ENCODE data around the gene SMAD5.

SMAD5 gene

DNA sequence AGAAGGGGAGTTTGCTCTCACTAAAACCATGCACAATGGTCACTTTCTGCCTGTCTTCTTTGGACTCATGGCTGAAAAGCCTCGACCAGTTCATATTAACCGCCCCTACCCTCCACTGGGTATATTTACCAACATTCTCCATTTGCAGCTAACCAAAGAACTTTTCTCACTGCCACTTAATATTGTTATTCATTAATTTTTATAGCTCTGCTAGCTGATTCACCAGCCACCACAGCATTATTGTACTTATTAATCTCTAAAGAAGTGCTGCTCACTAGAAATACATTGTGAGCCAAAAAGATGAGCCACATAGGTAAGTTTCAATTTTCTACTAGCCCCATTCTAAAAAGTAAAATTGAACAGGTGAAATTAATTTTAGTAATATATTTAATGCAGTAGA is 93.8 kb downstream of the SMAD5 start:
- no peak for DNase-seq

DNA sequence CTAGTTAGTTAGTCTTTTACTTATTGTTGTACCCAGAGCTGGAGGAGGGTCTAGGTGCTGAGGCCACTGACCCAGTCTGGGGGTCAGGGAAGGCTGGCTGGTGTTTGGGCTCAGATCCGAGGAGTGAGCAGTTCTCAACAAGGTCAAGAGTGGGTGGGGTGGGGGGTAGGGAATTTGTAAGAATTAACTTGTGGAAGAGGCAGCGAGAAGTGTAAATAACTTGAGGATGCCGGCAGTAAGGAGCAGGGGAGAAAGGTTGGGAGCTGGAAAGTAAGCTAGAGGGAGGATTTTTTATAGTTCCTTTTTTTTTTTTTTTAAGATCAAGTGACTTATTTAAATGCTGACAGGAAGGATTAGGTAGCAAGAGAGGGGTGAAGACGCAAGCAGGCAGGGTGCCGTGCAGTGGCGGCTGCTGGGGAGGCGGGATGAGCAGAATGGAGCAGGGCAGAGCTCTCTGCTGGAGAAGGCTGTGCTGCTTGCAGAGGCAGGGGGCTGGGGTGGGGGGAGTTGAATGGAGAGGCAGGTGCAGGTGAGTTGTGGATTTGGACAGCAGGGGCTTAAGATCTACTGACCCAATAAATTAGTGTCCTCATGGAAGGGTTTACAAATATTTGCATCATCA is 95.6 kb downstream of the SMAD5 start:
- DNase-seq, result no peak

DNA sequence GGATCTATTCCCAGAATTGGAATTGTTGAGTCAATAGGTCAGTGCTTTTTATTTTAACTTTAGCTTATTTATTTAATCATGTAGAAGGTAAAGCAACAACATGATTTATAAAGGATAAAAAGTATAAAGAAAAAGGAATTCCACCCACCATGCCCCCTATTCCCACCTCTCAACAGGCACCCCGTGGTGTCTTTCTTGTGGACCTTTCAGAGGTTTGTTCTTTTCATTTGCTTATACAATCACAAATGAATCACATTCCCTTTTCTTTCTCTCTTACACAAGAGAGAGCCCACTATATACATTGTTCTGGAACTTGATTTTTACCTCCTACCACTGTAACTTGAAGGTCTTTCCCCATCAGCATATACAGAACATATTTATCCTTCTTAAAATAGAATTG is 97.5 kb downstream of the SMAD5 start:
- DNase-seq, result no peak

DNA sequence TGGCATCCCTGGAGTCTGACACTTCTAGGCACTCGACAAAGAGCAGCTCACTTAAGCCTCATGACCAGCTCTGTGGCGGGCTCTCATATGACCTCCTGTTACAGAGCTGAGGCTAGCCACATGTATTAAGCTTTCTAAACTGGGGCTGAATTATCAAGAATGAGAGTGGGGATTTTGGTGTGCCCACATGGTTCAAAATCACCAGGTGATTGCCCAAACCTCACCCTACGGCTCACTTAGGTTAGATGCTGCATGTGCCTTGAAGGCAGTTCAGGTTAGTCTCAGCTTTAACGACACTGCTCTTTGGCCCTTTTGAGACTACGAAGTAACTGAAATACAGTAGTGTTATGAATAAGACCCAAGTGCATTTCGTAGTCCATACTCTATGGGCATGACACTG is 99.7 kb downstream of the SMAD5 start:
- no peak for DNase-seq
